COLO668 (cell line): ENCODE measurements around the gene ARHGDIB.

Experiments used
- DNase-seq: peaks from one replicate; lab custom pipeline; 2025; ENCODE audit not compliant: unreplicated experiment; lab: John Stamatoyannopoulos, UW

ARHGDIB gene

DNA sequence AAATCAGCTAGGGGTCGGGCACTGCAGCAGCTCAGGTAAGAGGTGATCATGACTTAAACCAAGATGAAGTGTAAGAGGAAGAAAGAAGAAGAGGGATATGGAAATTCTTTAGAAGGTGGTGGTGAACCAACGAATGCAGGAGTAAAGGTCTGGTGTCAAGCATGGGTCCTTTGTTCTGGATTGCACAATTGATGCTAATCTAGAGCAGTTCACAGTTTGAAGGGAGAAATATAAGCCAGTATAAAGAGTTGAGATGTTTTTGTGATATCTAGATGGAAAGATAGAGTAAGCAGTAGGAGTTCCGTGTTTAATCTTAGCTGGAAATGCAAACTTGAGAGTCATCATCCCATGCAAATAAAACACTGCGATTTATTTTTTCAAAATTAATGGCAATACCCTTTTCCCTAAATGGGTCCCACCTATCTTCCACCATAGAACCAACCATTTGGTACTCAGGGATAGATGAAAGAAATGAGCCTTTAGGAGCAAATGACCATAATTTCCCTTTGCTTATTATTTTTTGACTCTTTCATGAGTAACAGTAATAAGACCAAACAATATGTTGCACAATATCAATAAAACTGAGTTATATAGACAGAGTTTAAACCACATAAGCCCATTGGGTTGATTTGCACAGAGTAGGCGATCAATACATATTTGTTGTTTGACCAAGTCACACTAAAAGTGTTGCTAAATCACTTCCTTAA, 60.7 kb downstream of the ARHGDIB start:
- DNase-seq = no peak

DNA sequence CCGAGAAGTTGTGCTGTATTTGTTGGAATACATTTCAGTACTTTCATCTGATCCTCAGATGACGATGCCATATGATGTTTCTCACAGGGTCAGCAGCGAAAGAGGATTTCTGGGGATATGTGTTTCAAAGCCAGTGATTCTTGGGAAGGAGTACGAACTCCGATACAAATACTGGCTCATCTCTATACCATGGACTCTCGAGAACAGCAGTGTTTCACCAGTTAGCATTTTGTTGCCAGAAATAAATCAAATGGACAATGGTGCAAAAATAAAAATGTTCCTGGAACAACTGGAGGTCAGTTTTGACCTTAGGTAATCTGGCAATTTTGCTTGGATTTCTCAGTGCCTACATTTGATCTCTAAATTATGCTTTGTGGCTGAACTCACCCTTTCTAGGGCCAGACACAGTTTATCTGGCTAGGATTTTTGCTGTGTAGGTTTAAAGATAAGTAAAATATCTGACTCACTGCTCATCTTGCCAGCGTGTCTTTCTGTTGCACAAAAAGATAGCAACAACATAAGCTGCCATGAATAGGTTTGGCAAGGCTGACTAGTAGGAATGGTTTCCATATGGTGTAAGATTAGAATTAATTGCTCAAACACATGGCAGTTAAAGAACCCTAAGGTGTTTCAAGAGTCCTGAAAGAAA, 64.8 kb downstream of the ARHGDIB start:
- DNase-seq = no peak

DNA sequence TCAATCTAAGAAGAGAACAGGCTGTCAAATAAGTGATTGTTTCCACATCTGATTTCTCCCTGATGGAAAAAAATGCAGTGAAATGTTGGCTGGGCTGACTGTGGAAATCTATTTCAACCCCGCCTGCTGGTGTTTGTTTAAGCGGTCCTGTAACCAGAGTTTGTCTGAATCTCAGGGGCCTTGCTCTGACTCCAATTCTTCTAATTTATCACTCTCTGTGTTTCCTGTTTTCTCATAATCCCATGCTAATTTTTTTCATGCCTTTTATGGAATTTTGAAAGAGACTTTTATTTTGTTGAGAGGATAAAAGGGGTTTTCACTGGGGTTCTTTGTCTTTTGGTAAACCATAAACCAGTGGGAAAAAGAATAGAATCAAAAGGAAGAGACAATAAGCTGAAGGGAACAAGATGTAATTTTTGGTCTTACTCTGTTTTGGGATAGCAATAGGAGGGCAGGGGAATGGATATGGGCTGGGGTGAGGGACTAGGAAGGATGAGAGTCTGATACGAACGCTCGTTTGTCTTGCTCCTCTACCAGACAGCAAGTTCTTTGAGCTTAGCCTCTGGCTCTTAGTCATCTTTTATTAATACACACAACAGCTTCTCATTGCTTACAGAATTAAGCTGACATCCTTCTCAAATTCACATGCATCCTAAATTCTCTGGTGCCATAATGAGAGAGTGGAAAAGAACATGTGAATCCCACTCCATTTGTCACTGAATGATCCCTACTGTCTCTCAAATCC, 67.7 kb downstream of the ARHGDIB start:
- DNase-seq = no peak

DNA sequence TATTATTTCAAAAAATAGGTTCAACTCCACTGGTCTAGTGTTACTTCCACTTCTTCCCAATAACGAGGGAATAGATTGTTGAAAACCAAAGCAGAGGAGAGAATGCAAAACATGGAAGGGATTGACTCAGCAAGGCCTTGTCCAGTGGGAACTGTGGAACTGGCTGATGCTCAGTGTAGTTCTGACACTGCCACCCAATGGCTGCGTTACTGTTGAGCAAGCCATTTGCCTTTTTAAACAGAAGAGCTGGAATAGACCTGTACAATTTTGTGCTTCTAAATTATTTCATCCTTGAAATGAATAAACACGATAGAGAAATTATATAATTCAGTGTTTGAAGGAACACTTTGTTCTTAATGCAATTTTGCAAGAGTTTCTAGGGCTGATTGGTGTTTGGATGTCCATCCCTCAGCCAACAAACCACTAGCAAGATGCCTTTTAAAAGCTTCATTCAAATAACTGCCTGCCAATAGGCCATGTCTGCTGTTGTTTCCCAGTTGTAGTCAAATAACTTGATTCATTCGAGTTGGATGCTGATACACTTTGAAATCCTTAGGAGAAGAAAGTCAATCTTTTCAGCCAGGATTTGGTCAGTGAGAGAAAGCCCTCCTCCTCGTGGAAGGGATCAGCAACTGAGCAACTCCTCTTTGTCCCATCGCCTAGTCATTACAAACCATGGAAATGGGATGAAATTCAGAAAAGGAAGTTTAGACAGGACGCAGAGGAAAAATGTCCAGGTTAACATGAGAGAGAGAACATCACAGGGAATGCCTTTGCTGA, 68.5 kb downstream of the ARHGDIB start:
- DNase-seq = no peak
